HepG2 (cell line): ENCODE results near the gene ZNF394. TPM values are rescaled to one million over a fixed set of nuclear protein-coding genes. Genes with fewer than 3 reads are reported as not detected.

Source experiments
- ATAC-seq: fragments of 200-7000 bp; cut with Tn5 transposase; 3 replicates; pipeline ENCODE4 v1.9.1; 2020; ENCODE audit warnings: mild to moderate bottlenecking, moderate library complexity
- BruUV-seq: library from RNA; stranded (reverse); fragments of 400-500 nt; replicated peaks from 2 replicates; lab custom pipeline; 2021; lab: Mats Ljungman, UMichigan
- CTCF ChIA-PET: fragments of 300-600 bp; formaldehyde crosslinking; extraction: SDS; loops from one replicate; lab custom pipeline; 2021; ENCODE audit warnings: low total read pairs, inconsistent platforms, low intra/inter-chr PET ratio; lab: Yijun Ruan, JAX
- POLR2A ChIA-PET: fragments of 350-600 bp; sonication (Branson Sonifier 250); formaldehyde crosslinking; loops from one replicate; lab custom pipeline; 2020; ENCODE audit warnings: antibody characterized with exemption, inconsistent platforms; lab: Yijun Ruan, JAX
- DNase-seq: peaks from one replicate; pipeline ENCODE4 v3.0.0-alpha.2; 2015; ENCODE audit warnings: low spot score
- FAIRE-seq: peaks from 3 replicates; lab custom pipeline; 2011; peaks lifted over from hg19 to GRCh38; lab: Jason Lieb, UNC
- H2AFZ ChIP-seq: one replicate; pipeline ENCODE4 v1.6.1; 2011; ENCODE audit warnings: low read length, inconsistent platforms
- H3K27ac ChIP-seq: fragments of 300-600 bp; 3 replicates; pipeline ENCODE4 v1.8.0; 2011; ENCODE audit warnings: mixed run types, mild to moderate bottlenecking, mixed read lengths, low read length, inconsistent platforms; ENCODE audit not compliant: insufficient read depth; ENCODE audit errors: extremely low read length
- H3K27me3 ChIP-seq, 2 experiments: fragments of 200-600 bp in 1 of 2; 2 replicates in 1 of 2; 3 replicates in 1 of 2; pipeline versions ENCODE4 v1.6.0 to v1.8.0; 2011; ENCODE audit warnings: low read length in 2 of 2, mild to moderate bottlenecking in 2 of 2, moderate library complexity in 2 of 2, inconsistent platforms in 1 of 2; ENCODE audit not compliant: insufficient read depth in 2 of 2, control insufficient read depth in 1 of 2
- H3K36me3 ChIP-seq, 2 experiments: fragments of 200-600 bp in 1 of 2; replicated peaks in 1 of 2; 2 replicates in 1 of 2; 3 replicates in 1 of 2; pipeline versions ENCODE4 v1.5.1 to v1.8.0; 2011; ENCODE audit warnings: low read length in 2 of 2, inconsistent platforms in 1 of 2; ENCODE audit not compliant: insufficient read depth in 2 of 2, control insufficient read depth in 1 of 2
- H3K4me1 ChIP-seq: 2 replicates; pipeline ENCODE4 v1.5.1; 2012; ENCODE audit warnings: low read length, inconsistent platforms; ENCODE audit not compliant: insufficient read depth
- H3K4me2 ChIP-seq: 2 replicates; pipeline ENCODE4 v1.6.0; 2011; ENCODE audit warnings: low read depth, low read length, inconsistent platforms
- H3K4me3 ChIP-seq, 3 experiments: fragments of 200-600 bp in 1 of 3; sonication (generic), shearing (Covaris generic) in 1 of 3; replicated peaks in 1 of 3; 2 replicates each; pipeline ENCODE4 v1.5.1; 2011 to 2016; ENCODE audit warnings: low read length in 3 of 3, inconsistent platforms in 2 of 3, low read depth in 2 of 3, mild to moderate bottlenecking in 2 of 3, control low read depth in 1 of 3, mixed read lengths in 1 of 3; ENCODE audit not compliant: insufficient read depth in 1 of 3
- H3K79me2 ChIP-seq: one replicate; pipeline ENCODE4 v1.6.1; 2011; ENCODE audit warnings: low read length, inconsistent platforms; ENCODE audit not compliant: insufficient read depth
- H3K9ac ChIP-seq: 2 replicates; pipeline ENCODE4 v1.6.0; 2011; ENCODE audit warnings: mild to moderate bottlenecking, low read depth, low read length, inconsistent platforms; ENCODE audit not compliant: insufficient read depth
- H3K9me3 ChIP-seq: 2 replicates; pipeline ENCODE4 v1.5.1; 2012; ENCODE audit warnings: mild to moderate bottlenecking, low read length
- H4K20me1 ChIP-seq: 2 replicates; pipeline ENCODE4 v1.6.0; 2011; ENCODE audit warnings: inconsistent platforms, mild to moderate bottlenecking, low read length, moderate library complexity; ENCODE audit not compliant: insufficient read depth
- JUN ChIP-seq: sonication (generic); formaldehyde crosslinking; IDR thresholded peaks from 2 replicates; pipeline ENCODE4 v1.4.0; 2020; ENCODE audit warnings: mild to moderate bottlenecking, missing genetic modification reagents
- MEIS1 ChIP-seq: sonication (generic); formaldehyde crosslinking; IDR thresholded peaks from 2 replicates; pipeline ENCODE4 v1.9.0; 2021; ENCODE audit warnings: mild to moderate bottlenecking, missing genetic modification reagents, moderate library complexity, borderline replicate concordance
- PHF21A ChIP-seq: sonication (generic); formaldehyde crosslinking; IDR thresholded peaks from 2 replicates; pipeline ENCODE4 v1.5.0; 2020; ENCODE audit warnings: mild to moderate bottlenecking, missing genetic modification reagents
- SKI ChIP-seq: fragments of 450-650 bp; IDR thresholded peaks from one replicate; pipeline ENCODE4 v1.6.1; 2018; ENCODE audit warnings: mild to moderate bottlenecking; ENCODE audit not compliant: partially characterized antibody
- ZNF280D ChIP-seq: sonication (generic); formaldehyde crosslinking; IDR thresholded peaks from 2 replicates; pipeline ENCODE4 v1.5.1; 2020; ENCODE audit warnings: mild to moderate bottlenecking, missing genetic modification reagents
- ZNF460 ChIP-seq: sonication (generic); formaldehyde crosslinking; IDR thresholded peaks from 2 replicates; pipeline ENCODE4 v1.5.1; 2020; ENCODE audit warnings: missing genetic modification reagents, mild to moderate bottlenecking, borderline replicate concordance
- ZNF616 ChIP-seq: sonication (generic); formaldehyde crosslinking; IDR thresholded peaks from 2 replicates; pipeline ENCODE4 v1.5.0; 2020; ENCODE audit warnings: low read depth, mild to moderate bottlenecking, missing genetic modification reagents
- ZNF761 ChIP-seq: sonication (generic); formaldehyde crosslinking; conservative IDR thresholded peaks from 2 replicates; pipeline ENCODE4 v1.4.0; 2020; ENCODE audit warnings: mild to moderate bottlenecking, missing genetic modification reagents
- WGBS: methylation state at CpG from one replicate; pipeline ENCODE4 v1.1.6; 2017; ENCODE audit warnings: low lambda C conversion rate; 5-methylcytosine and 5-hydroxymethylcytosine counted together
- in situ Hi-C: cut with HindIII; loops from 2 replicates; pipeline ENCODE4 v1.10.0; 2017; ENCODE audit warnings: low pct_unique_long_range_greater_than_20kb; ENCODE audit not compliant: extremely low pct_ligation_motif_present
- intact Hi-C: fragments of 100-400 bp; cut with micrococcal nuclease; formaldehyde crosslinking; loops from one replicate; pipeline ENCODE4 v1.10.0; 2022; ENCODE audit not compliant: unreplicated experiment
- polyA plus RNA-seq, 8 experiments: library from polyadenylated mRNA; depleted of rRNA in 3 of 8; stranded (reverse) in 7 of 8; unstranded in 1 of 8; fragments of >200 nt; fragmentation: Illumina TruSeq in 4 of 8; extraction: Trizol in 4 of 8; gene quantifications; 2 replicates each; pipeline versions ENCODE4 v1.2.1 to v1.2.3, GENCODE V29; 2011 to 2016; ENCODE audit warnings: low read depth in 4 of 8, missing spikeins in 1 of 8, mixed read lengths in 1 of 8; ENCODE audit not compliant: insufficient read depth in 1 of 8
- total RNA-seq, 5 experiments: library from RNA; depleted of rRNA; stranded (reverse); fragments of >200 nt; fragmentation: Illumina TruSeq; extraction: Trizol; gene quantifications; 2 replicates each; pipeline ENCODE4 v1.2.3, GENCODE V29; 2016; ENCODE audit warnings: low read depth in 1 of 5

ZNF394 gene
- total and polyA plus RNA-seq, 2 of the 13 experiments (the other 11 are each of a cell fraction or from before 2014, with no cell fraction given): 7.8 to 19.6 TPM

- Histone ChIP-seq H3K27me3 (no peaks in the 10 kb centered on the region; a peak in 1 of 5 replicates), H4K20me1 (peaks cover 17% of the 10 kb centered on the region), H3K27ac (peak overlapping the region; percentile 85), H3K36me3 (peaks cover 2 to 5% of the 10 kb centered on the region in 2 experiments; a peak in 2 of 5 replicates), H3K4me2 (peak overlapping the region; percentile 79), H3K9me3 (no peaks in the 10 kb centered on the region), H3K4me3 (peak overlapping the region; percentile 75 to 99 (median 98)), H3K79me2 (peaks cover 44% of the 10 kb centered on the region), H3K4me1 (peaks cover 21% of the 10 kb centered on the region), H3K9ac (peak overlapping the region; percentile 85), H2AFZ (no peak overlapping the region)
- ATAC-seq (no peak), DNase-seq (no peak), FAIRE-seq (no peak)
- in situ Hi-C loops: no loop called here
- no TSS peak for BruUV-seq
- intact Hi-C loops: loop anchor here (5.0 kb wide), 1 partner anchor 57 kb away; the partner anchor contains the start of gene ZNF655
- ChIA-PET POLR2A (interaction anchor here (0.7 to 4.5 kb wide), 11 partner anchors 27 to 475 kb away, joined by 3 to 31 read pairs (median 7); partner anchors contain the start of genes ATP5MF, AZGP1, CPSF4 and FAM200A), CTCF (no interaction called here)
- TF ChIP-seq PHF21A (CRISPR knock-in tag) (peak; percentile 4; the same call in 1 of the 2 replicates), ZNF616 (CRISPR knock-in tag) (no peak), ZNF280D (CRISPR knock-in tag) (peak; percentile 15; the same call in 1 of the 2 replicates), ZNF460 (CRISPR knock-in tag) (peak; percentile 83), ZNF761 (CRISPR knock-in tag) (0 out of 2 replicates have a peak, but pooled peaks have one; percentile 13), SKI (no peak), JUN (CRISPR knock-in tag) (0 out of 2 replicates have a peak, but pooled peaks have one; percentile 11), MEIS1 (CRISPR knock-in tag) (0 out of 2 replicates have a peak, but pooled peaks have one; percentile 10)
- WGBS: 35% methylated on average over 16 of the region's 16 CpGs
Observed at GRCh38 chr7:99500637-99501009, 542 bp upstream of the ZNF394 start.
